CD1c-positive myeloid dendritic cell (primary cell): ENCODE measurements around the gene HRC.
"Not testable (repeated sequence)": the region's sequence is repeated elsewhere in the genome, so short reads cannot be mapped to it uniquely, and the experiment has no call there.

Experiments used
- DNase-seq: peaks from one replicate; pipeline ENCODE4 v3.0.0-alpha.2; 2016; ENCODE audit errors: extremely low spot score

HRC gene

GRCh38 chr19:49160450-49161189, 5.4 kb upstream of the HRC start:
- DNase-seq = no peak

- DNase-seq = peak; percentile 79
These were observed 2.4 kb upstream of the HRC start, which contains the start of gene TRPM4 for GRCh38 chr19:49157445-49158224. TRPM4 (plus strand) TSS chr19:49157792; CDS start chr19:49157867, 75 bp downstream.

- no peak for DNase-seq
These were observed 687 bp upstream of the HRC start for GRCh38 chr19:49155820-49156346.

GRCh38 chr19:49154279-49154678, 917 bp downstream of the HRC start:
- DNase-seq = no peak

GRCh38 chr19:49153167-49153809, 1.9 kb downstream of the HRC start:
- DNase-seq = no peak

- no peak for DNase-seq
These were observed 3.1 kb downstream of the HRC start for GRCh38 chr19:49152119-49152550.

GRCh38 chr19:49151267-49152118, 3.7 kb downstream of the HRC start:
- peak; percentile 31 for DNase-seq

- DNase-seq = no peak
These were observed 4.3 kb downstream of the HRC start for GRCh38 chr19:49150944-49151243.

GRCh38 chr19:49150106-49150943, 4.9 kb downstream of the HRC start:
- peak; percentile 69 for DNase-seq

GRCh38 chr19:49149652-49150105, 5.5 kb downstream of the HRC start:
- DNase-seq = peak; percentile 35

- peak; percentile 78 for DNase-seq
These were observed 6.2 kb downstream of the HRC start for GRCh38 chr19:49148784-49149651.

- DNase-seq = no peak
These were observed 7.0 kb downstream of the HRC start for GRCh38 chr19:49148044-49148682.

- not testable (repeated sequence) for DNase-seq
These were observed 8.8 kb downstream of the HRC start for GRCh38 chr19:49146408-49146770.

- DNase-seq = peak; percentile 83
These were observed 9.4 kb downstream of the HRC start for GRCh38 chr19:49145573-49146407.

- DNase-seq = peak; percentile 67
These were observed 12.3 kb downstream of the HRC start for GRCh38 chr19:49142866-49143335.

GRCh38 chr19:49141352-49141751, 13.8 kb downstream of the HRC start:
- DNase-seq = no peak

- DNase-seq = no peak
These were observed 14.2 kb downstream of the HRC start for GRCh38 chr19:49140951-49141350.

GRCh38 chr19:49136771-49137171, 18.4 kb downstream of the HRC start:
- DNase-seq = no peak
